HG03469 (cell line): ENCODE results near the gene XXYLT1.

Experiments used
- ATAC-seq: cut with Tn5 transposase; IDR thresholded peaks from one replicate; pipeline ENCODE4 v1.9.1; 2021; ENCODE audit warnings: mild to moderate bottlenecking, moderate library complexity, moderate number of reproducible peaks; ENCODE audit not compliant: unreplicated experiment

Gene XXYLT1

GRCh38 chr3:195268576-195269309, 2.2 kb downstream of the XXYLT1 start:
- no peak for ATAC-seq

- ATAC-seq: no peak
Observed at GRCh38 chr3:195267096-195267495, 3.9 kb downstream of the XXYLT1 start.

GRCh38 chr3:195266428-195266827, 4.5 kb downstream of the XXYLT1 start:
- ATAC-seq: no peak

- ATAC-seq: no peak
Observed at GRCh38 chr3:195265363-195265976, 5.5 kb downstream of the XXYLT1 start.

- ATAC-seq: no peak
Observed at GRCh38 chr3:195263925-195264600, 6.9 kb downstream of the XXYLT1 start.

GRCh38 chr3:195263193-195263924, 7.6 kb downstream of the XXYLT1 start:
- no peak for ATAC-seq

GRCh38 chr3:195261925-195262324, 9.0 kb downstream of the XXYLT1 start:
- no peak for ATAC-seq

- ATAC-seq: peak; percentile 13
Observed at GRCh38 chr3:195260280-195260905, 10.6 kb downstream of the XXYLT1 start.

- peak; percentile 45 for ATAC-seq
Observed at GRCh38 chr3:195259475-195260279, 11.3 kb downstream of the XXYLT1 start.

GRCh38 chr3:195259154-195259474, 11.8 kb downstream of the XXYLT1 start:
- no peak for ATAC-seq

GRCh38 chr3:195258449-195259153, 12.4 kb downstream of the XXYLT1 start:
- ATAC-seq: no peak

- no peak for ATAC-seq
Observed at GRCh38 chr3:195257454-195258448, 13.2 kb downstream of the XXYLT1 start.

GRCh38 chr3:195256639-195257453, 14.1 kb downstream of the XXYLT1 start:
- ATAC-seq: no peak

- no peak for ATAC-seq
Observed at GRCh38 chr3:195255571-195256501, 15.1 kb downstream of the XXYLT1 start.

GRCh38 chr3:195255176-195255500, 15.8 kb downstream of the XXYLT1 start:
- ATAC-seq: no peak

GRCh38 chr3:195254454-195255175, 16.3 kb downstream of the XXYLT1 start:
- ATAC-seq: no peak
